NCI-H226 (cell line): ENCODE results near the gene CCDC194.

Source experiments
- DNase-seq: peaks from one replicate; pipeline ENCODE4 v3.0.0-alpha.2; 2015

The CCDC194 gene

GRCh38 chr19:17393914-17394313 is at the start of gene CCDC194:
TSS of gene CCDC194 (minus strand) at chr19:17394196. CDS start at chr19:17394158, 38 bp downstream.
- no peak for DNase-seq

GRCh38 chr19:17441241-17442021 is 47.4 kb upstream of the CCDC194 start:
- DNase-seq = no peak

- DNase-seq = no peak
Measured at GRCh38 chr19:17436874-17437267, 42.9 kb upstream of the CCDC194 start.

GRCh38 chr19:17436094-17436873 is 42.3 kb upstream of the CCDC194 start:
- no peak for DNase-seq

- DNase-seq = no peak
Measured at GRCh38 chr19:17435218-17435617, 41.2 kb upstream of the CCDC194 start.

- no peak for DNase-seq
Measured at GRCh38 chr19:17431417-17431816, 37.4 kb upstream of the CCDC194 start.

GRCh38 chr19:17429641-17430113 is 35.7 kb upstream of the CCDC194 start:
- no peak for DNase-seq

- peak; percentile 54 for DNase-seq
Measured at GRCh38 chr19:17424743-17425365, 30.9 kb upstream of the CCDC194 start.

- DNase-seq = no peak
Measured at GRCh38 chr19:17423429-17424208, 29.6 kb upstream of the CCDC194 start.

- no peak for DNase-seq
Measured at GRCh38 chr19:17421942-17422341, 27.9 kb upstream of the CCDC194 start.

- no peak for DNase-seq
Measured at GRCh38 chr19:17420475-17420924, 26.5 kb upstream of the CCDC194 start.

GRCh38 chr19:17419621-17420474 is 25.9 kb upstream of the CCDC194 start, which contains the start of gene MVB12A:
TSS of gene MVB12A (plus strand) at chr19:17420047. CDS start at chr19:17420136, 89 bp downstream.
- DNase-seq = peak; percentile 98

GRCh38 chr19:17419154-17419620 is 25.2 kb upstream of the CCDC194 start:
- DNase-seq = no peak

GRCh38 chr19:17418710-17419109 is 24.7 kb upstream of the CCDC194 start:
- DNase-seq = no peak

- DNase-seq = no peak
Measured at GRCh38 chr19:17415121-17415520, 21.1 kb upstream of the CCDC194 start.

- DNase-seq = no peak
Measured at GRCh38 chr19:17414097-17414496, 20.1 kb upstream of the CCDC194 start.

GRCh38 chr19:17411801-17412200 is 17.8 kb upstream of the CCDC194 start:
- DNase-seq = no peak

GRCh38 chr19:17409990-17410389 is 16.0 kb upstream of the CCDC194 start:
- no peak for DNase-seq

GRCh38 chr19:17406887-17407196 is 12.8 kb upstream of the CCDC194 start:
- no peak for DNase-seq

GRCh38 chr19:17406046-17406886 is 12.3 kb upstream of the CCDC194 start:
- no peak for DNase-seq
